ENCODE measurements around the gene GNG7.
"Not testable (repeated sequence)": the region's sequence is repeated elsewhere in the genome, so short reads cannot be mapped to it uniquely, and the experiment has no call there.

GNG7 gene

GRCh38 chr19:2606774-2607173 lies 95.7 kb downstream of the GNG7 start:
- DNase-seq (ENCODE audit: low read depth in 1 of 2, low spot score in 1 of 2), result not testable (repeated sequence)

- DNase-seq (ENCODE audit: low read depth in 1 of 2, low spot score in 1 of 2), result not testable (repeated sequence)
These were observed 96.6 kb downstream of the GNG7 start for GRCh38 chr19:2605889-2606288.

GRCh38 chr19:2604747-2605329 lies 97.7 kb downstream of the GNG7 start:
- no peak for DNase-seq (ENCODE audit: low read depth in 1 of 2, low spot score in 1 of 2)

GRCh38 chr19:2603334-2603733 lies 99.2 kb downstream of the GNG7 start:
- no peak for DNase-seq (ENCODE audit: low read depth in 1 of 2, low spot score in 1 of 2)

- no peak for DNase-seq (ENCODE audit: low read depth in 1 of 2, low spot score in 1 of 2)
These were observed 99.9 kb downstream of the GNG7 start for GRCh38 chr19:2602391-2603181.

GRCh38 chr19:2600914-2601870 lies 101.3 kb downstream of the GNG7 start:
- no peak for DNase-seq (ENCODE audit: low read depth in 1 of 2, low spot score in 1 of 2)

- DNase-seq (ENCODE audit: low read depth in 1 of 2, low spot score in 1 of 2), result no peak
These were observed 108.2 kb downstream of the GNG7 start for GRCh38 chr19:2594319-2594718.

- no peak for DNase-seq (ENCODE audit: low read depth in 1 of 2, low spot score in 1 of 2)
These were observed 109.7 kb downstream of the GNG7 start for GRCh38 chr19:2592824-2593223.

GRCh38 chr19:2591537-2592291 lies 110.8 kb downstream of the GNG7 start:
- DNase-seq (ENCODE audit: low read depth in 1 of 2, low spot score in 1 of 2), result no peak

- no peak for DNase-seq (ENCODE audit: low read depth in 1 of 2, low spot score in 1 of 2)
These were observed 111.7 kb downstream of the GNG7 start for GRCh38 chr19:2590630-2591399.

GRCh38 chr19:2589441-2589840 lies 113.1 kb downstream of the GNG7 start:
- no peak for DNase-seq (ENCODE audit: low read depth in 1 of 2, low spot score in 1 of 2)

GRCh38 chr19:2588081-2588777 lies 114.3 kb downstream of the GNG7 start:
- DNase-seq (ENCODE audit: low read depth in 1 of 2, low spot score in 1 of 2), result no peak

GRCh38 chr19:2587001-2587719 lies 115.3 kb downstream of the GNG7 start:
- DNase-seq (ENCODE audit: low read depth in 1 of 2, low spot score in 1 of 2), result no peak

- DNase-seq (ENCODE audit: low read depth in 1 of 2, low spot score in 1 of 2), result no peak
These were observed 116.3 kb downstream of the GNG7 start for GRCh38 chr19:2586196-2586595.

GRCh38 chr19:2584002-2584401 lies 118.5 kb downstream of the GNG7 start:
- DNase-seq (ENCODE audit: low read depth in 1 of 2, low spot score in 1 of 2), result no peak

- no peak for DNase-seq (ENCODE audit: low read depth in 1 of 2, low spot score in 1 of 2)
These were observed 119.2 kb downstream of the GNG7 start for GRCh38 chr19:2582984-2583956.

- not testable (repeated sequence) for DNase-seq (ENCODE audit: low read depth in 1 of 2, low spot score in 1 of 2)
These were observed 122.1 kb downstream of the GNG7 start for GRCh38 chr19:2580396-2580795.
